GM19463 (cell line): ENCODE results near the gene HLA-DPA1.
"Not testable (repeated sequence)": the region's sequence is repeated elsewhere in the genome, so short reads cannot be mapped to it uniquely, and the experiment has no call there.

Experiments
- ATAC-seq: cut with Tn5 transposase; IDR thresholded peaks from one replicate; pipeline ENCODE4 v1.9.1; 2021; ENCODE audit warnings: mild to moderate bottlenecking, moderate library complexity; ENCODE audit not compliant: unreplicated experiment

HLA-DPA1 gene

DNA sequence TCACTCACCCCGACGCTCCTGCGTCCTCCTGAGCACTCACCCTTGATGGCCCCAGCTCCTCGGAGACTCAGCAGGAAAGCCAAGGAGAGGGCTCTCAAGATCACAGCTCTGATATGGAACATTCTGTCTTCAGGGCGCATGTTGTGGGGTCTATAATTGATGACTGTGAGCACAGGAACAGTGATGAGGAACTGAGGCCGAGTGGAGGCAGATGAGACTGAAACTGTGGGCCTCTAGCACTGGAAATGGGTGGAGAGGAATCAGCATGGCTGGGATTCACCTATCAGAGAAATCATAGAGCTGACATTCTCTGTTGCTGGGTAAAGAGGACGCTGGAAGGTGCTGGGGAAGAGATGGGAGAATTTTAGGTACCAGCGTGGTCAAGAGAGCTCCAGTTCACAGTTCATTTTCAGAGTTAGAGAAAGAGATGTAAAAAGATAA lies at the start of gene HLA-DPA1:
Gene HLA-DPA1 (minus strand): TSS at position 219 of the 441 bp plus-strand sequence.
- ATAC-seq: peak; percentile 74

DNA sequence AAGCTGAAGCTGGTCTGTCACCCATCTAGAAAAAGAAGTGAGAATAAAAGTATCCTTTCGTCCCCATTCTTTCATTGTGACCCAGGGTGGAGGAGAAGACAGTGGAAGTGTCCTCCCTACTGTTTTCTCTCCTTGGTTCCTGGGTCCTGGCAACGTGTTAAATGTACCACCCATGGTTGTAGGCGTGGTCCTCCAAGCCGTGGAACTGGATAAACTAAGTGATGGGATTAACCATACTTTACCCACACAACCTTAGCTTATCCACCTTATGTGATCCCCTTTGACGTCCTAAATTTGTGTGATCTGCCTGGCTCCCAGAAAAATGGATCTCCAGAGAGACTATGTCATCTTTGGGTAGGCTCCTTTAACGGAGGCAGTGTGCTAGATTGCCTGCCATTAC lies 49.7 kb upstream of the HLA-DPA1 start:
- no peak for ATAC-seq

DNA sequence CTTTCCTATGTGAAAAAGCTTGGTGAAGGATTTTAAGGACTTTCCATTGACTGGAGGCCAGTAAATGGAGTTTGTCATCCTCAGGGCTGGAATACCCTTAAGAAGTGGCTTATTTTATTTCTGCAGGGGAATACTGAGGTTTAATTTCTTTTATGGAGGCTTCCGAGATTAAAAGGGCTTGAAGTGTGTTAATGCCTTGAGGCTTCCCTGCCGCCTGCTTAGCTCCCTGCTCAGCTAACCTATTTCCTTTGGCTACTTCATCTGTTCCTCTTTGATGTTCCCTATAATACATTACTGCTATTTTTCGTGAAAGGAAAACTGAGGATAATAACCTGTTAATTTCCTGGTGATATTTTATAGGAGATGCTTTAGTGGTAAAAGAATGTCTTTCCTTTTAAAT lies 46.6 kb upstream of the HLA-DPA1 start:
- ATAC-seq: no peak

DNA sequence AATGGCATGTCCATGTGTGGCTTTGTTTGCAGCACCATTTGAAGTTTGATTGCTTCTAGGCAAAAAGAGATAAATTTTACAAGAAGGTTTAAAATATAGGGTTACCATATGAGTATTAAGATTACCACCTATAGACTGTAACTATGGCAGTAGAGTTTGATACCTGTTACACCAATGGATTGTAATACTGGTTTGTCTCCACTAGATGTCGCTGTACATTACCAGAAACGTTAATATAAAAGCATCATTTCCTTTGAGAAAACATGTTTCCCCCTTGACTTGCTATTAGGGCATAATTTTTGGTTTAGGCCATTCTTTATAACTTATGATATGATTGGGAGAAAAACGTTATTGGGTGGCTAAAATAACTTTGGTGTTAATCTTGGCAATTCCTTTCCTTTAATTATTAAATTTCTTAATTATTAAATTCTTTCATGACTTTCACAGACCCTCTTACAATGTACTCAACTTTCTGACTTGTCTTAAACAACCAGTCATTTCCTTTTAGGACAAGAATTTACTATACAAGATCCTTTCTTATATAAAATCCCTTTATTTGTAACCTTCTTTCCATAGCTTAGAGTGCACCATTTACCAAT lies 45.2 kb upstream of the HLA-DPA1 start:
- ATAC-seq: no peak

DNA sequence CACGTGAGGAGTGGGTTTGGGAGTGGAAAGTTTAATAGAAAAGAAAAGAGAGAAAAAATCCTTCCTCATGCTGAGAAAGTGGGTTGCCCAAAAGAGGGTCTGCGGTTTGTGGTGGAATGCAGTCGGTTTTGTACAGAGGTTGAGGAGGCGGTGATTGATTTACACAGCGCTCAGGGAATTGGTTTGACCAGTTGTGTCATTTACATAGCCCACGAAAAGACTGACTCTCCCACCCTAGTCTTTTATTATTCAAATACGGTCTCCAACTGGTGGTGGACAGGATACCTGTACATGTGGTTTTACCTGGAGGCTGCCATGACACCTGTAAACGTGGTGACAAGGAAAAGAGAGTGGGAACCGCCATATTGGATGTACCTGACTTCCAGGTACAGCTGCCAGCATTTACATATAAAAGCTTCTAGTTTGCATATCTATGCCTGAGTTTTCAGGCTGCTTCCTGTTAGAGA lies 44.4 kb upstream of the HLA-DPA1 start:
- ATAC-seq: no peak

DNA sequence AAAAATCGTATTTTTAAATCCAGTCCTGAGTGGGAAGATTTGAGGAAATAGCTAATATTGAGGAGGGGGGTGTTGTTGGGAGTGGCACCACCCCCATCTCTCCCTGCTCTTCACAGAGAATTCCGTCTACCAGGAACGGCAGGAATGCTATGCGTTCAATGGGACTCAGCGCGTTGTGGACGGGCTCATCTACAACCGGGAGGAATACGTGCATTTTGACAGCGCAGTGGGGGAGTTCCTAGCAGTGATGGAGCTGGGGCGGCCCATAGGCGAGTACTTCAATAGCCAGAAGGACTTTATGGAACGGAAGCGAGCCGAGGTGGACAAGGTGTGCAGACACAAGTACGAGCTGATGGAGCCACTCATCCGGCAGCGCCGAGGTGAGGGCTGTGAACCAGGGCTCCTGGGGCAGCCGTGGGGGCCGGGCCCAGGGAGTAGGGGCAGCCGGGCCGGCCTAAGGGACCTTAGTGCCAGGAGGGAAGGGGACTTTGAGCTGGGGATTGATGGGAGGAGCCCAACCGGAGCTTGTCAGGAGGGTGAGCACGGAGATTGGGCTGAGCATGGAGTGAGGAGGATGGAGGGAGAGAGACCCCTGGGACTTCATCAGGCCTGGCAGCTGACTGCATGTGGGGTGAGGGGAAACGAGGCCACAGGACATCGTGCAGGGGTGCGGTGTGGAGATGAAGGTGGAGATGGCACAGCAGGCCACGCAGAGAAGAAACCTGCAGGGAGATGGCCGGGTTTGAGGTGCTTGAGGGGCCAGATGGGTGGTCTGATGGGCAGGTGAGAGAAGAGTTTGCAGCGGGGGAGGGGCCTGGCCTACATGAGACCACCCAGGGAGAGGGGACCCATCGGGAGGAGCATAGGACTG lies 43.6 kb upstream of the HLA-DPA1 start:
- no peak for ATAC-seq

DNA sequence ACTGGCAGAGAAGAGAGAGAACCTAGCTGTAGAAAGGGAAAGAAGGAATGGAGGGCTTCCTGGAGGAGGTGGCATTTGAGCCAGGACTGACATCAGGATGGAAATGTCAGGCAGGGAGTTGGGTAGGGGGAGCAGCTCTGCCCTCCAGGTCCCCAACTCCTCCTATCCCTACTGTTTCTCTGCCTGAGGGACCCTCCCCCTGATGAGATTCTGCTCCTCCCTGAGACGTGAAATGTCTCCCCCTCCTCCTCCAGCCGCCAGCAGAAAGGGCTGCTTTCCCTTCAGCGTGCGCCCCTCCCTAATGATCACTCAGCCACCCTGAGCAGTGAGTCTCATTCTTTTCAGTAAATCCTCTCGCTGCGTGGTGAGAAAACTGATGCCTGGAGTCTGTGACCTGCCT lies 43.0 kb upstream of the HLA-DPA1 start:
- ATAC-seq: no peak

DNA sequence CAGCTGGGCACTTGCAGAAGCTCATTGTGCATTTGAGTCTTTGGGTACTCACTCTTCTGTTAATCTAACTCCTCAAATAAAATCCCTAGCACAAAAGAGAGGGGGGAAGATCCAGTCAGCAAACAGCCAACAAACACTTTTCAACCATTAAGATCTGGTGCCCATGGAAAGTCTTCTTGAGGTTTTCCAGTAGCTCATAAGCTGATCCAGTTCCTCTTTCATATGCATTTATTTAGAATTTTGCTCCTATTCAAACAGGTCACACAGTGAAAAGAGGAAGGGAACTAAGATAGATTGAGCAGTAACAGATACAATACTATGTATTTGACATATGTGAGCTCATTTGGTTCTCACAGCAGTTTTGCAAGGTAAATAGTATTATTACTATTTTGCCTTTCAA lies 41.0 kb upstream of the HLA-DPA1 start:
- ATAC-seq: no peak

DNA sequence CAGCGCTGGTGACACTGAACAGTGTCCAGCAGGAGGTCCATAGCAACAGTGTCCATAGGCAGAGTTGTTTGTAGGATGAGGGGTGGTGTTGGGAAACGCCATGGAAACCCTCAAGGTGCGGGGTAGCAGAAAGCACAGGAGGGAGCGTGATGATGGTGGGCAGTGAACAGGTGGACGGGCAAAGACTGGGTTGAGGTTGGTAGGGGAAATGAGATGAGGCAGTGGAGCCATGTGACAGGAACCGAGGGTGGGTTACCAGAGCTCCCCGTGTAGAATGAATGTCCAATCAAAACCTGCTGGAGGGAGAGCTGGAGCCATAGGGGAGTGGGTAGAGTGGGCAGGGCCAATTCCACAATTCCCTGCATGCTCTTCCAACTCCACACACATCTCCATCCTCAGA lies 40.3 kb upstream of the HLA-DPA1 start:
- ATAC-seq: no peak

DNA sequence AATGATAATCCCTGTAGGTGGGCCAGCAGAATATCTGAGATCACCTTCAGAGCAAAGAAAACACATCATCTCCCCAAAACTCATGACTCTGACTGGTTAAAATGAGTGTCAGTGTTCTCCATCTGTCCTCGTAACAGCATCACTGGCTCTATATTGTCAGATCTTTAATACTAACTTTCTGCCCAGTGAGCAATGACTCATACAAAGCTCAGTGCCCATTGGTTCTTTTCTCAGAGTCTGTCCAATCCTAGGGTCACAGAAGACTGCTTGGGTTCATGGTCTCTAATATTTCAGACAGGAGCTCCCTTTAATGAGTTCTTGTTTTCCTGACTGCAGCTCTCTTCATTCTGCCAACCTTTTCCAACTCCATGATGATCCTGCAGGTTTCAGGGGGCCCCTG lies 38.7 kb upstream of the HLA-DPA1 start:
- ATAC-seq: peak; percentile 81

DNA sequence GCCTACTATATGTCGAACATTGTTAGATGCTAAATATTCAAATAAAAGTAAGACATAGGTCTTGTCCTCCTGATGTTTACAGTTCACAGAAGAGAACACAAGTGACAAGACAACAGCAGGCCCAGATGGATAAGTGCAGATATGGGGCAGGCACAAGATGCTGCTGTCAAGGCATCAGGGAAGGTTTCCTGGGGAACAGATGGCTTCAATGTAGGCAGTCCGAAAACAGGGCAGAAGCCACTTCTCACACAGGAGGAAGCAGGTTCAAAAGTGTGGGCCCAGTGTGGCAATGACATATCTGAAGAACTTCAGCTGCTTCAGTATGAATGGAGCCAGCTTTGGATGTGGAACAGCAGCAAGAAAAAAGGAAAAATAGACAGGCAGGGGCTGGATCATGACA lies 34.9 kb upstream of the HLA-DPA1 start:
- no peak for ATAC-seq

DNA sequence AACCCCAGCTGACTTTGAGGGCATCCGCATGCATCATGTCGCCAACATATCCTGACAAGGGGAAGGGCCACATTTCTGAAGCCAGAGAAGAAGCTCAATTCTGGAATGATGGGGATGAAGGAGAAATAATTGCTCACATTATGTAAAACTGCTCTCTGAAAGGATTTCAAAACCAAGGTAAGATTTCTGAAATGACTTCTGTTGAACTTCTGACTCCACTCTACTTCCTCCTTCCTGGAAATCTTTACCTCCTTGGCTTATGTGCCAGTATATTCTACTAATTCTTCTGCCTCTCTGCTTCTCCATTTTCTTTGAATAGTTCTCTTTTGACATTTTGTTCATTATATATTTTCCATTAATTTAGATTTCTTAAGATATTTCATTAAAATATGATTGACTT lies 34.2 kb upstream of the HLA-DPA1 start:
- no peak for ATAC-seq

DNA sequence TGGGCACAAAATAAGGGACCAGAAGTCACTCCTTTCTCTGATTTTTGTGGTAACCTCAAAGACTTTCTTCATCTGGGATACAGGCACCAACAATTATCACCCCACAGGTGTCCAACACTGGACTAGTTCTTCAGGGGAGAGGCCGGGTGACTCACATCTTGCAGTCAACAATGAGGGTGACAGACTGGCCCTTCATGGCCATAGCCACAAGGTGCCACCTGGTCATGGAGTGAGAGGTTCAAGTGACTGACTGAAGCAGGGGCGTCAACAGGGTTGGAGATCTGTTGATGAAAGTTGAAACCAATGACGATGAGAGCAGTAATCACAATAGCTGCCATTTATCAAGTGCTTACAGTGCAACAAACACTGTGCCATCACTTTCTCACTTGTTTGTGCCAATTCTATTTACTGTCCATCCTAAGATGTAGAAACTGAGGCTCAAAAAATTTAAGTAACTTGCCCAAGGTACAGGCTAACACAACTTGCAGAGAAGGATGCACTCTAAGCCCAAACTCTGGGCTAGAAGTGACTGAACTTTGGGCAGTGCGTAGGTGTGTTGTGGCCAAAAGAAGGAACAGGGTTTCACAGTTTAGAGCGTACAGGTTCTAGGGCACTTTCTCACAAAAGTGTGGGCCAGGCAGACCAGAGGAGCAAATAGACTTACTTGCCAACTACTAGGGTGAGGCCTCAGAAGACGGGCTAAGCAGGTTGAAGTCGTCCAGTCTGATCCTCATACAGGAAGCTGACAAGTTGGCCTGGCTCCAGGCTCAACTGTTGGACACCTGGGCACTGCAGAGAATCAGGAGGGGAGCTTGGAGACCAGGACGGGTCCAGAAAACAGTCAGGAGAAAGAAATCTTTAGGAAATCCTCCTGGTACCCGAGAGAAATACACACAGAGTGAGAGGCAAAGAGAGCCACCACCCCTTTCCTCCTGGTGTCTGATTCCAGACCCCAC lies 32.7 kb upstream of the HLA-DPA1 start:
- ATAC-seq: no peak

DNA sequence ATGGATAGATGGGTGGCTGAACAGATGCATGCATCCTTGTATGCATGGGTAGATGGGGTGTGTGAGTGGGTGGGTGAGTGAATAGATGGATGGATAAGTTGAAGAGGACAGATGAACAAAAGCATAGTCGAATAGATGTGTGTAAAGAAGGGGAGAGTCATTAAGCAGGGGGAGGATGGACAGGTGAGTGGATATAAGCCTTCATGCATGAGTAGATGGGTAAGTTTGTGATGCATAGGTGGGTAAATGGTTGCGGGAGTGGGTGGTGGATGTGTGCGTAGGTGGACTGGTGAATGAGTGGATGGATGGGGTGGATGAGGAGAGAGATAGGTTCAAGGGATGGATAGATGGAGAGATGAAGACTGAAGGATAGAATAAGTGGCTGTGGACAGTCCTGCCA lies 31.9 kb upstream of the HLA-DPA1 start:
- ATAC-seq: no peak

DNA sequence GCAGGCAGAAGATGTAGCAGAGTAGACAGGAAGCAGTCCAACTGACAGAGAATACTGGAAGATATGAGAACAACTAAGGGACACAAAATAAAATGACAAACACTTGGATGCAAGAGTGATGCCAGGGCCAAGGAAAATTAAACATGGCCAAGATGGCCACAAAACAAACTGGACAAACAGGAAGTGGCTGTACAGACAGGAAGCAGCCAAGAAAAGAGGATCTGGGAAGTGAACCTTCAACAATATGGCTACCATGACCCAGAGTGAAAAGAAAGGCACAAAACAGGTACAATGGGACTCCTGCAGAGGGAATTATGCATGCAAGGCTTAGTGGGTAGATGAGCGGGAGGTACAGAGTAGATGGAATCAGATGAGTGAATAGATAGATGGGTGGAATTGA lies 31.4 kb upstream of the HLA-DPA1 start:
- no peak for ATAC-seq

DNA sequence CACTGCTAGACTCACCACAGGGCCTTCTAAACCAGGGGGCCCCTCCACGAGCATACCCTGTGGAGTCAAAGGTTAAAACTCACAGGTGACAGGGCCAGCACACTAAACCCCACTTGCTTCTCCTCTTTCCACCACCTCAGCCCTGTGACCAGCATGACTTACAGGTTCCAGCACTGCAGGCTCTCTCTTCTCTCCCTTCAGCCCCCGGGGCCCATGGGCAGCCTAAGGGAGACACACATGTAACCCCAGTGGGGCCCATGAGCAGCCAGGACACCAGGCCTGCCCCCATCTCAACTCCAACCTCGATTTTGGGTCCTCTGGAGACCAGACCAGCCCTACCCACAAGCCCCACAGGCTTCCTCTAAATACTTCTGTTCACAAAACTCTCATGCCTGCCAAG lies 30.3 kb upstream of the HLA-DPA1 start:
- ATAC-seq: no peak

DNA sequence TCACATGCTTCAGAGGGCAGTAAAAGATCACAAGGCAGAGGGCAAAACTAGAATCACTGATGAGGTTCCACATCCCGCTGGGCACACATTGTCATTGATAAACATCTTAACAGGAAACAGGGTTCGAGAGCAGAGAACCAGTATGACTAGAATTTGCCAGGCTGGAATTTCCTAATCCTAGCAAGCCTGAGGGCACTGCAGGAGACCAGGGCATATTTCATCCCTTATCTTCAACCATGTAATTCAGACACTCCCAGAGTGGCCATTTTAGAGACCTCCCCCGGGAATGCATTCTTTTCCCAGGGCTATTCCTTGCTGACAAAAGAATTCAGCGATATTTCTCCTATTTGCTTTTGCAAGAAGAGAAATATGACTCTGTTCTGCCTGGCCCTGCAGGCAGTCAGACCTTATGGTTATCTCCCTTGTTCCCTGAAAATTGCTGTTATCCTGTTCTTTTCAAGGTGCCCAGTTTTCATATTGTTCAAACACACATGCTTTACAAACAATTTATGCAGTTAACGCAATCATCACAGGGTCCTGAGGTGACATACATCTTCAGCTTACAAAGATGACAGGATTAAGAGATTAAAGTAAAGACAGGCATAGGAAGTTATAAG lies 27.8 kb upstream of the HLA-DPA1 start:
- ATAC-seq: not testable (repeated sequence)

DNA sequence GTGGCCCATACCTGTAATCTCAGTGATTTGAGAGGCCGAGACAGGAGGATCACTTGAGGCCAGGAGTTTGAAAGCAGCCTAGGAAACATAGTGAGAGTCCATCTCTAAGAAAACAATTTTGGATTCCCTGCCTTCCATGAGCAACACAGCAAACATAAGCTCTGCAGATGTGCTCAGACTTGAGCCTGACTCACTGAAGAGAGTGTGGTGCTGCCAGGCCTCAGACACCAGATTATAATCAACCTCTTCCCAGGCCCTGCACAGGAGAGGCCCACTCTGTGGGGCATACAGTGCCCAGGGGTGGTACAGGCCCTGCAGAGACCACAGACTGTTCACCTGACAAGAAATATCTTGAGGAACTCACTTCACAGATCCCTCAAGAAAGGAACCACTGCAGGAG lies 22.2 kb upstream of the HLA-DPA1 start:
- ATAC-seq: no peak

DNA sequence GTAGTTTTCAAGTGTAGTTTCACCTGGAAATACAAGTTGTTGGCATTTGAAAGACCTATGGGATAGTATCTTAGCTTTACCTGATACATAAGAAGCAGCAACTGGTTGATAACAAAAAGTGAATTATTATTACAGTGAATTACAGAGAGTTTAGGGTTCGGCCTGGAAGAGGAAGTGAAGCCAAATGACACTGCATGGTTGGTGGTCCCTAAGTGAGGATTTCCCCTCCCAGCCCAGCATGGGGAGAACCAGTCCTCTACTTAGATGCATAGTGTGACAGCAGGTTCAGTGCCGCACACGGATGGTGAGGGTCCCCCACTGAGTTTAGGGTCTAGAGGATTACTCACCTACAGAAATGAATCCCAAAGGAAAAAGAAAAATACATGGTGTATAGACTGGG lies 20.4 kb upstream of the HLA-DPA1 start:
- no peak for ATAC-seq

DNA sequence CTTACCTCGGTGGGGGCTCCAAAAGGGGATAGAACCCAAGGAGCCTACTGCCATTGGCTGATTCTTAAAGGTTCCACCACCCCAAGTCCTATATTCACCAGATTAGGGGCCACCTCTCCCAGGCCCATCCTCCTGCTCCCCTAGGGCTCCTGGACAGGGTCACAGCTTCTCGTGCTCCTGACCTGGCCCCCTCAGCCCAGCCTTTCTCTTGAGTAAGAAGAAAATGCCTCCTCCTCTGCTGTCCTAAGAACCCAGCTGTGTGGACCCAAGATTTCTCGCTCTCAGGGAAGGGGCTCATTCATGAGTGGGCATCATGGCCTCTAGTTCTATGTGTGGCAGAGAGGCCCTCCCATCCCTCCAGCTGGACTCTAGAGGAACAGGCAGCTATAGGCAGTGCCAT lies 18.9 kb upstream of the HLA-DPA1 start:
- ATAC-seq: no peak

DNA sequence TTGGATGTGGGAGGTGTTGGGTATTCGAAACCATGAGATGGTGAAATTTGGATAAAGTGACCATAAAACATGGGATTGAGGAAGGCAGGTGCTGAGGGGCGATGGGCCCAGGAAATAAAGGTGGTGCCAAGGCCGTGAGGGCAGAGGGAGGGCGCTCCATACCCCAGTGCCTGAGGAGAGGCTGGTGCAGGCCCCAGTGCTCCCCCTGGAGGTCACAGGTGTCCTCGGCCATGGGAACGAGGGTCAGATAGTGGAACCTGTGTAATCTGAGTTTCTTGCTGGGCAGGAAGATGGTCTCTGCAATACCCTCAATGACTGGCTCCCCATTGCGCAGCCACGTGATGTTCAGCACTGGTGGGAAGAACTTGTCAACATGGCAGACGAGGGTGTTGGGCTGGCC lies 18.5 kb upstream of the HLA-DPA1 start:
- no peak for ATAC-seq
